Activated CD4-positive, alpha-beta T cell treated with anti-CD3 and anti-CD28 coated beads for 4 hours (primary cell): ENCODE data around the gene STXBP2.
A peak's percentile ranks its signal among the peaks of the same experiment; 100 is the strongest.

Source experiments
- DNase-seq, 2 donors: peaks; one replicate each; pipeline ENCODE4 v3.0.0-alpha.2; 2020

Gene STXBP2

GRCh38 chr19:7681340-7682174 is 44.6 kb downstream of the STXBP2 start:
- DNase-seq = peak; percentile 90

DNA sequence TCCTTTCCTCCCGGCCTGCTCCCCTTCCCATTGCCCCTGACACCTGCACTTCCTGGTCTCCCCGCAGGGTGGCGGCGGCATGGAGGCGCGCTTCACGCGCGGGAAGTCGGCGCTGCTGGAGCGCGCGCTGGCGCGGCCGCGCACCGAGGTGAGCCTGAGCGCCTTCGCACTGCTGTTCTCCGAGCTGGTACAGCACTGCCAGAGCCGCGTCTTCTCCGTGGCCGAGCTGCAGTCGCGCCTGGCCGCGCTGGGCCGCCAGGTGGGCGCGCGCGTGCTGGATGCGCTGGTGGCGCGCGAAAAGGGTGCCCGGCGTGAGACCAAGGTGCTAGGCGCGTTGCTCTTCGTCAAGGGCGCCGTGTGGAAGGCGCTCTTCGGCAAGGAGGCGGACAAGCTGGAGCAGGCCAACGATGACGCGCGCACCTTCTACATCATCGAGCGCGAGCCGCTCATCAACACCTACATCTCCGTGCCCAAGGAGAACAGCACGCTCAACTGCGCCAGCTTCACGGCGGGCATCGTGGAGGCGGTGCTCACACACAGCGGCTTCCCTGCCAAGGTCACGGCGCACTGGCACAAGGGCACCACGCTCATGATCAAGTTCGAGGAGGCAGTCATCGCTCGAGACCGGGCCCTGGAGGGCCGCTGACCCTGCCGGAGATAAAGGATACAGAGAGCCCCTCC is 45.4 kb downstream of the STXBP2 start:
- no peak for DNase-seq

DNA sequence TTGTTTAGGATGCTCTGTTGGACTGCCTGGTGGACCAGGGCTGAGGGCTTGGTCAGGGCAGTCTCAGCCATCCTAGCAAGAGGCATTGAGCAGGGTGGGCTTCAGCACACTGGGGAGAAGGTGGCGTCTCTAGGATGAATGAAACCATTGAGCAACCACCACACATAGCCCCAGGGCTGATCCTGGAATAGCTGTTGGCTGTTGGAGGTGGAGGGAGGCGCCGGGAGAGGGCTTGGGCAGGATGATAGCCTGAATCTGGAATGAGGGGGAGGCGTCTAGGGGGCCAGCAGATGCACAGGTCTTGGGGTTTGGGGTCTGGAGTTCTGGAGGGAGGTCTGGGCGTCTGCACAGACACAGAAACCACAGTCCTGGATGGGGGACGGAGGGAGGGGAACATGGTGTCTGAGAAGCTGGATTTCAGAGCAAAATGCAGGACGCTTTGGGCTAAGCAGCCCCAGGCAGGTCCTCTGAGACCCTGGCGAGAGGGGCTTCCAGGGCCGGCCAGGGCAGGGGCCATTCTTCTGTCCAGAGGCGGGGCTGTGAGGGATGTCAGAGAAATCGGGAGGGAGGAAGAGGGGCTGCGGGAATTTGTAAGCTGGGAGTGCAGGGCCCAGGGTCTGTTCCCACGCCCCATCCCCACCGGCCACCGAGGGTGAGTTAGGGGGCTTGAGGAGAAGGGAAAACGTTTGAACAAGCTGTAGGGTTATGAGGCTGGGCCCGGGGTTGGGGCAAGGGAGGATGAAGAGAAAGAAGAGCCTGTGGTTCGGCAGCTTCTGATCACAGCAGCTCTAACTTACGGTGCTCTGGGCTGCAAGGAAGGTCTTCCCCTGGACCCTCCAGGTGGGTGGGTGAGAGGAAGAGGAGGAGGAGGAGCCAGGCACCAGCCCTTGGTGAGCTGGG is 48.9 kb downstream of the STXBP2 start:
- no peak for DNase-seq

- no peak for DNase-seq
Observed at GRCh38 chr19:7687177-7687576, 50.3 kb downstream of the STXBP2 start.

GRCh38 chr19:7689165-7689564 is 52.3 kb downstream of the STXBP2 start:
- DNase-seq = no peak

DNA sequence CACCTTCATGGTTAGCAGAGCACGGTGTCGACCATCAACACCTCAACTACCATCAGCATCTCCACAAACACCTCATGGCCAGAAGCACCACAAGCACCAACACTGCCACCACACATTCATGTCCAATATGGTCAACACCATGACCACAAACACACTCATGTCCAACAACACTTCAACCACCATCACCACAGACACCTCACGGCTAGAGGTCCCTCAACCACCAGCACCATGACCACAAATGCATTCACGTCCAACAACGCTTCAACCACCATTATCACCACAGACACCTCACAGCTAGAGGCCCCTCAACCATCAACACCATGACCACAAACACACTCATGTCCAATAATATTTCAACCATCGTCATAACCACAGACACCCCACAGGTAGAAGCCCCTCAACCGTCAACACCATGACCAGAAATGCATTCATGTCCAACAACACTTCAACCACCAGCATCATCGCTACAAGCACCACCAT is 53.9 kb downstream of the STXBP2 start:
- DNase-seq = no peak

- no peak for DNase-seq
Observed at GRCh38 chr19:7691497-7691896, 54.6 kb downstream of the STXBP2 start.

- DNase-seq = no peak
Observed at GRCh38 chr19:7692417-7693088, 55.6 kb downstream of the STXBP2 start.

DNA sequence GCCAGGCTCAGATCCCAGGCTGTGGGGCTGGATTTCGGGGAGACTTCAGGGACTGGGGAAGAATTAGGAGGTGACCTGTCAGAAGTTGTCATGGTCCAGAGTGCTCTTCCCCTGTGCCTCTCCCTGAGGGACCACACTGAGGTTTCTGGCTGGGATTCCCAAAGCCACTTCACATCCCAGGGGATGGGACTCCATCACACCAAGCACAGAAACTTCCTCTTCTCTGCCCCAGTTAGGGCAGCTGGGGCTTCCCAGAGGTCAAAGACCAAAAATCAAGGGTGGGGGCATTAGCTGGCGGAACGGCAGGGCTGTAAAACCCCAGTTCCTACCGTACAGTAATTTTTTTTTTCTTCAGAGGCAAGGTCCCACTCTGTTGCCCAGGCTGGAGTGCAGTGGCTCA is 57.6 kb downstream of the STXBP2 start:
- DNase-seq = no peak
